Eye (tissue), 1 donor: ENCODE measurements around the gene DIP2C.
"Not testable (repeated sequence)": the region's sequence is repeated elsewhere in the genome, so short reads cannot be mapped to it uniquely, and the experiment has no call there.

Experiments used
- DNase-seq: peaks from one replicate; pipeline ENCODE4 v3.0.0-alpha.2; 2015

DIP2C gene

DNA sequence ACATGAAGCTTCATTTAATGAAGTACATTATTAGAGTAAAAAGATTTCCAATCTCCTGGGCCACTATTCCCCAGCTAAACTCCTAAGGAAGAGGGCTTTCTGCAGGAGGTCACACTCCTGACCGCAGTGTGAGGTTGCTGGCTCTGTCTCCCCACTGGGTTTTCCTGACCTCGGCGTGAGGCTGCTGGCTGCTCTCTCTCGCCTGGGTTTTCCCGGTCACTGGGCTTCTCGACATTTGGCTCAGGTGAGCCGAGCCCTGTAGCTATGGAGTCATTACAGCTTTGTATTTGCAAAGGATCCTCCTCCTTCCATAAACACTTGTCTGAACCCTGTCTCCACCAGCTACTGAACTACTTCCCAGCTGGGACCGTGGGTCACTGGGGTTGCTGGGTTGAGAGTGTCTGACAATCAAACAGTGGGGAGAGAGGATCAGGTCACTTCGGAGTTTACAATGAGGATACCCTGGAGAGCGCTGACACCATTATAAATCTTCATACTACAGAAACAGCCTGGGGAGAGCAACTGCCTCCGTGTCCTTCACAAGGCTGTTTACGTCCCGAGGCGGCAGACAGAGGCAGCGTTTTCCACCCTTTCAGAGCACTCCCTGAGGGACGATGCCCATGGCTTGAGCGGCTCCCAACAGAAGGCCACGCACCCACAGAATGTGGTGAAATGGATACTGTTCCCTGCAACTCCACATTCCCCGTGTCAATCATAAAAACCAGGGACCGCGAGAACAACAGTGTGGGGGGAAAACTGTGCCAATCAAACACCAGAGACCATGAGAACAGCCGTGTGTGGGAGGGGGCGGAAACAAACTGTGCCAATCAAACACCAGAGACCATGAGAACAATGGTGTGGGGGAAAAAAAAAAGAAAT is 328.0 kb downstream of the DIP2C start:
- peak; percentile 52 for DNase-seq

- DNase-seq: no peak
These were observed 328.8 kb downstream of the DIP2C start for GRCh38 chr10:360653-361052.

DNA sequence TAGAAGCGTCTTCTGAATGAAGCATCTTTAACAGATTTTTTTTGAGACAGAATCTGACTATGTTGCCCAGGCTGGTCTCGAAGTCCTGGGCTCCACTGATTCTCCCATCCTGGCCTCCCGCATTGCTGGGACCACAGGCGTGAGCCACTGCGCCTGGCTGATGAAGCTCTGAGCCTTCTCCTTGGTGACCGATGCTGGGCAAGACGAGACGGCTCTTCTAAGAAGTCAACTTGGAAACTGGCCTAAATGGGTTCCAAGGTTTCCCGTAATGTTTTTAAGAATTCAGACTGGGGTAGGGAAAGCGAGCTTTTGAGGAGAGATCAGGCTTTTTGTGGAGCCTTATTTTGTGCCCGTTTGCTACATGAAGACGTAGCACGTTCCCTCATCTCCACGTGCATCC is 329.7 kb downstream of the DIP2C start:
- DNase-seq: no peak

- peak; percentile 36 for DNase-seq
These were observed 330.4 kb downstream of the DIP2C start for GRCh38 chr10:359093-359492.

DNA sequence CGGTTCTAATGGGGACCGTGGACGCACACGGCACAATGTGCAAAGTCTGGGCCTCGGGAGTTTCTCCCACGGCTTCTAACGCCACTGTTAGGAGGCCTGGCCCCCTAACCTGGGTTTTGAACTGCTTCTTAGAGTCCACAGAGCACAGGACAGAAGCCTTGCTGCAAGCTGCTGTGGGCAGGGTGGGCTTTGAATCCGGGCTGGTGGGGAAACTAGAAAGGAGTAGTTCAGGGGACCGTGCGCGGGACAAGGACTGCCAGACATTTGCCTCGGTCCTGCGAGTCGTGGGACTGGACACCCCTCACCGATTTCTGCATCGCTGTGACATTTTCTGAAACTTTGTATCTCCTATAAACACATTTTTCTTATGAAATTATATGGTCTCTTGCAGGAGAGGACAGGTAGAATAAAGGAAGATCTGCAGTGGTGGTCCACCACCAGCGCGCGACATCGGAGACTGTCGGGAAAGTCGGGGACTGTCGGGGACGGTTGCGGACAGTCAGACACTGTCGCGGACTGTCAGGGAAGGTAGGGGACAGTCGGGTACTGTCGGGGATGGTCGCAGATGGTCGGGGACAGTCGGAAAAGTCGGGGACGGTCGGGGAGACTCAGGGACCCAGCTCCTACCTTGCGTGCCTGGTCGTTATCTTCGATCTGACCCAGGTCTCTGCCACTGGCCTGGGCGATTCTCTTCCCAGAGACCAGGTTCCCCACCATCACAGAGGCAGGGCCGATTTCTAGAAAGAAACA is 332.1 kb downstream of the DIP2C start:
- no peak for DNase-seq

DNA sequence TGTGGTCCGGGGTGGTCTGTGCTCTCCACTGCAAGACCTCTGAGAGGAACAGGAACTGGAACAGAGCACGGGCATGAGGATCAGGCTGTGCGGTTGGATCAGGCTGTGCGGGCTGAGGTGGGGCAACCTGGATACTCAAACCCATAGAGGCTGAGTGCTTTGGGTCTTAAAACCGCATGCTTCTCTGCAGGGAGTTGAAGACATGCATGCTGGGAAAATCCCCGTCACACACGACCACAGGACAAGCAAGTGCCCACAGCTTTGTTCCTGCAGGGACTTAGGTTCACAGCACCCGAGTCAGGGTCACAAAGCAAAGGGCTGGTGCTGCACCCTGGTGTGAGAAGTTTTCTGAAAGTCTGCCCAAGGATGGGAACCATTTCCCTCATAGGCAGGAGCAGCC is 333.0 kb downstream of the DIP2C start:
- no peak for DNase-seq

DNA sequence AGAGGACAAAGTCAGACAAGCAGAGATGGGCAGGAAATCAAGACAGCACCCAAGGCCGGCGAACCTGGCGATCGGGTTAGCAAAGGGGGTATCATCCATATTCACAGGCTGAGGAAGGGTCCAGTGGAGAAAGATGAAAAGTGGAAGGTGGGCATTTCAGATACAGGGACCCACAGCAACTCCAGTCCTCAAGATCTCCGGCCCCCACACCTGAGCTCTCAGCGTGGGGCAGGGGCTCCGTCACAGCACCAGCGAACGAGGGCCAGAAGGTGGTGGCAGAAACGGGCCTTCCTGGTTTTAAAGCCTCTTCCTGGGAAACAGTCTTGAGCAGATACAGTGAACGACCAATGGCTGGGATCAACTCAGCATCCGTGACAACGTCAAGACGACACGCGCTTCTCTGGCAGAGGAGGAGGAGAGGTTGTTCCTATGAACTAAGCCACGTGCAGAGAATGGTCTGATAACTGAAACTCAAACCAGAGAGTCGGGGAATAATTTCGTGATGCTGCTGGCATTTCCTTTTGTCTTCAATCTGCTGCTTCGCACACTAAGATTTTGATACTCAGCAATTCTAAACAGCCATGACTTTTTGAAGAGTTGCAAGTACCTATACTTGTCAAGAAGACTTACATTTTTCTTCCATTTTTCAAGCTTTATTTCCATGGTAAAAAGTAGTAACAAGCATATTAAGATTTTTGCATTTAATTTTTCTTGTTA is 334.4 kb downstream of the DIP2C start:
- no peak for DNase-seq

GRCh38 chr10:352476-353235 is 336.8 kb downstream of the DIP2C start:
- DNase-seq: no peak

DNA sequence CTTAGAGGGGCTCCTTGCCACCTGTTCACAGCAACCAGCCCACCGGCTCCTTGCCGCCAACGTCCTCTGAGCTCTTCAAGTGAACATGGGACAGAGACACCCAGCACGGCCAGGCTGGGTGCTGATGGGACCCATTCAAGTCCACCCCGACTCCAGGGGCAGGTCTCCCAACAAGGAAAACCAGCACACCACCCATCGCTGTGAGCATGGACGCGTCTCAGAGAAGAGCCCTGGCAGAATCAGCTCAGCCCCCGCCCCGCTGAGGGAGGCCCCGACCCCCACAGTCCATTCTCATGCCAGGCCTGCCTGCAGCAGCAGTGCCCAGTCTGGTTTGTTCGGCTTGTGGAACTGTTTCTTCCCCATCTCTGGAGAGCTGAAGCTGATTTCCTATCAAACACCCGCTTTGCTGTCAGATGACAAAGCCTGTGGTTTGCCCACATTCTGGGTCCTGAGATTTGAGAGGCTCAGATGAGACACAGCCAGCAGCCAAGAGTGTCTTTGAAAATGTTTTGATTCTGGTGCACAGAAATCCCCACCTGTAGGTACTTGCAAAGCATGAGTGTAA is 337.6 kb downstream of the DIP2C start:
- no peak for DNase-seq

DNA sequence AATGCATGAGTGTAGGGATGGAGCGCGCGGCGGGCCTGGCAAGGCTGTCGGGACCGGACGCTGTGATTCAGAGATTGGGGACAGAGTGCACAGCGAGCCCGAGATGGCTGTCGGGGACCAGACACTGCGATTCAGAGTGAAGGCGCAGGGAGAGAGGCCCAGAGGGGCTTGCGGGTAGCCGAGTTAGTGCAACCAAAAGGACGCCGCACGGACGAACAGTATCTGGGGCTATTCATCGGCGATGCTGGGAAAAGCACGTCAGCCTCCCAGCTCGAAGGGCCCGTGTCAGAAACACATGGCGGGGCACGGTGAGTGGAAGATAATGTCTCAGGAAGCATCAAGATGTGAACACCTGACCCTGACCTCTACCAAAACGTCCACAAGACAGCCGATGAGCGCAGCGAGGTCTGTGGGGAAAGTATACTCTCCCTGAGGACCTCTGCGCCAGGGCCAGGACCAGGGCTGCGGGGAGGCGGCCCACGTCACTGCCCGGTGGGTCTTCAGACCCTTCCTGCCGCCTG is 338.4 kb downstream of the DIP2C start:
- DNase-seq: no peak

- no peak for DNase-seq
These were observed 340.4 kb downstream of the DIP2C start for GRCh38 chr10:349081-349480.

- DNase-seq: no peak
These were observed 341.0 kb downstream of the DIP2C start for GRCh38 chr10:348456-348855.

DNA sequence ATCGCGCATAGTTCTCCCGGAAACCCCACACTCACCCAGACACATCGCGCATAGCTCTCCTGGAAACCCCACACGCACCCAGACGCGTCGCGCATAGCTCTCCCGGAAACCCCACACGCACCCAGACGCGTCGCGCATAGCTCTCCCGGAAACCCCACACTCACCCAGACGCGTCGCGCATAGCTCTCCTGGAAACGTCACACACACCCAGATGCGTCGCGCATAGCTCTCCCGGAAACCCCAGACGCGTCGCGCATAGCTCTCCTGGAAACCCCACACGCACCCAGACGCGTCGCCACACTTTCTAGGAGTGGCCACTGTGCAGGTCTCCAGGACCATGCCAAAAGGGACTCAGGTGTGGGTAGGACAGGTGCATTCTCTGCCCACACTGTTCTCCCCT is 341.7 kb downstream of the DIP2C start:
- not testable (repeated sequence) for DNase-seq

DNA sequence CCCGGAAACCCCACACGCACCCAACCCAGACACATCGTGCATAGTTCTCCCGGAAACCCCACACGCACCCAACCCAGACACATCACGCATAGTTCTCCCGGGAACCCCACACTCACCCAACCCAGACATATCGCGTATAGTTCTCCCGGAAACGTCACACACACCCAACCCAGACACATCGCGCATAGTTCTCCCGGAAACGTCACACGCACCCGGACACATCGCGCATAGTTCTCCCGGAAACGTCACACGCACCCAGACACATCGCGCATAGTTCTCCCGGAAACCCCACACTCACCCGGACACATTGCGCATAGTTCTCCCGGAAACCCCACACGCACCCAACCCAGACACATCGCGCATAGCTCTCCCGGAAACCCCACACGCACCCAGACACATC is 342.3 kb downstream of the DIP2C start:
- not testable (repeated sequence) for DNase-seq

DNA sequence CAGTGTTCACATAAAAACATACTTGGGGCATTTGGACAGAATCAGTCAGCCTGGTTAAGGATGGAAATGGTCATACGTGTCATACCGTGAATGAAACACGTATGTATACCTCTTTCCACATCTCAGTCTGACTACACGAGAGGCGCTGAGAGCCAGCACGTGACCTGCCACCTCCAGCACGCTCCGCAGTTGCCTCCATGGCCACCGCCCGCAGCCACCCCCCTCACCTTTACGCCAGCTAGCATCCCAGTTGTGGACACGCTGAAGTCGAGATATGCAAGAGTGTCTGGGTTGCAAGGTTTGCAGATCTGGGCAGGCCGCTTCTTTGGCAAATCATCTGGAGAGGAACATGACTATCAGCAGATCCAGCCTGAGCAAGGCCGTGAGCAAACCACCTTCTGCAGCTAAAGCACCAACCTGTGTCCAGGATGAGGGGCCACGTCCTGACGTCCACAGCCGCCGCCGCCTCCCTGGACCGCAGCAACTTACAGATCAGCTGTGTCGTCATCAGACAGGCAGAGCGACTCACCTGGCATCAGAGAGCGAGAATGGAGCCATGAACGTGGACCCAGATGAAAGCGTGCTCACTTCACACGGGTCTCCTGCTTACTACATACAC is 344.8 kb downstream of the DIP2C start:
- DNase-seq: no peak

DNA sequence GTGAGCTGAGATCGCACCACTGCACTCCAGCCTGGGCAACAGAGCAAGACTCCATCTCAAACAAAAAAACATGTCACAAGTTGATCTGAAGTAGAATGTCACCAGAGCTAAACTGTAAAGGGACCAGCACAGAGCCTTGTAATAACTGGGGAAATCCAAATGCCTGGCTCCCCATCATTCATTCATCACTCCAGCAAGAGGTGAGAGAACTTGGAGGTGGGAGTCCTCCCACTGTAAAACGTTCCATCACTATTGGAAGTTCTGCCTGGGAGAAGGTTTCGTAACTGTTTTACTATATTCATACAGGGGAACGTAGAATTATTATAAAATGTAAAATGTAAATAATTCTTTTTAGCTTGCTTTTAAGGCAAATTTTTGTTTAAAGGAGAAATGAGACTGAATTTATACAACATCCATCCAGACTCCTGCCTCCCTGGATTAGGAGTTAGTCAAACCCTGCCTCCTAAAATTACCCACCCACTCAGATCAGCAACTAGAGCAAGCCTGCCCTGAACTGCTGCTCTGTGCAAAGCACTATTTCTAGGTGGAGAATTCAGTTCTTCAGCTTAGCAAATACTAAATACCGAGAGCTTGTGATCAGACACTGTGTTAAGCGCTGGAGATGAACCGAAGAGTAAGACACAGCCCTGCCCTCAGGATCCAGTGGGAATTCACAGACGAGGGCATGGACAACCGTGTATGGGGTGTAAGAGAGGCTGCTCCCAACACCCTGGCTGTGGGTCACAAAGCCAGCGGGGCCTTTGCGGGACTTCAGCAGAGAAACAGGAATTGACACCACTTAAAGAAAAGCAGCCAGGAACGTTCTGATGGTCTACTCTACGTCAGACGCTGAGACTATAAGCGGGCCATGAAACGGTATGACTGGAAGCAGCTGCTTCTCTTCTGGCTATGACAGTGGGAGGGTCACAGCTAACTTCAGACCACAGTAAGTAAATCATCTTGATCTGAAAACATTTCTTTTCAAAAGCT is 345.9 kb downstream of the DIP2C start:
- DNase-seq: no peak

GRCh38 chr10:341081-341740 is 348.3 kb downstream of the DIP2C start:
- no peak for DNase-seq

DNA sequence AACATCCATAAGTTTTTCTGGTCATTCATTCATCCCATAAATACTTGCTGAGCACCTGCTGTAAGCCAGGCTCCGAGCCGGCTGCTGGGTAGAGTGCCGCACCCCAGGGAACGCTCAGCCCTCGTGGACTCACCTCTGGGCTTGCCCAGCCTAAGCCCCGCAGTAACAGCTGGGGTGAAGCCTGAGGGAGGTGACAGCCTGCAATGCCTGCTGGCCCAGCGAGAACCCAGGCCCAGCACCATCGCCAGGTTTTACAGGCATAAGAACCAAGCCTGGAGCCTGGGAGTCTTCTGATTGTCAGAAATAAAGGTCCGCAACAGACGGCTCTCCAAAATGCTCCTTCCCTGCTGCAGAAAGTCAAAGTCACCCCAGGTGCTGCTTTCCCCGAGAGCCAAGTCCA is 348.8 kb downstream of the DIP2C start:
- DNase-seq: no peak

GRCh38 chr10:339038-339391 is 350.5 kb downstream of the DIP2C start:
- DNase-seq: no peak
